ENCODE results near the gene HIPK4.

HIPK4 gene

DNA sequence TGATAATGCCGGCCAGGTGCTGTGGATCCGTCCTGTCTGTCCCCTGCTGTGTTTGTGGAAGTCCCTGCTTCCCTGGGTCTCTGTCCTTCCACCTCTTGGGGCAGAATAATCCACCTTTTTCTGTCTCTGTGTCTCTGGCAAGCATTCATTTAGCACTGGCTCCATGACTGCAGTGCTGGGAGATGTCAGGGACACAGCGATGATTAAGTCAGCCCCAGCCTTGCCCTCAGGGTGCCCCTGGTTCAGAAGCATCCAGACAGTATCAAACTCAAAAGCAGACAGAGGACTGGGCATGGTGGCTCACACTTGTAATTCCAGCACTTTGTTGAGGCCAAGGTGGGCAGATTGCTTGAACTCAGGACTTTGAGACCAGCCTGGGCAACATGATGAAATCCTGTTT lies 1.5 kb downstream of the HIPK4 start:
- no peak for TF ChIP-seq GATA3 (IDR thresholded peaks at IDR 0.05; ENCODE audit: low read depth, low read length)
- TF ChIP-seq GATA2 (IDR thresholded peaks at IDR 0.05; ENCODE audit: low read depth, low read length): no peak

DNA sequence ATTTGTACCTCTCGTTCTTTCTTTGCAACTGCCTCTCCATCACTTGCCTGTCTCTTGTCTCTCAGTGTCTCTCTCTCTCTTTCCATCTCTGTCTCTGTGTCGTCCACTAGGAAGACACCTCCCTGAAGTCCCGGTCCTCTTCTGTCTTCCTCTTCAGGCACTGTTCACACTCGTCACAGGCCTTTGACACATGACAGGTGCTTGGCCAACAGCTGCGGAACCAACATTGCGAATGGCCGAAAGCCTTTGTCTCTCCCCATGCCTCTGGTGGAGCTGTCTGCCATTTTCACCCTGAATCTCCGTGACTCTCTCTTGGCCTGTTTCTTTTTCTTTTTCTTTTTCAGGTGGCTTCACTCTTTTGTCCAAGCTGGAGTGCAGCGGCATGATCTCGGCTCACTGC lies 2.8 kb downstream of the HIPK4 start:
- no peak for TF ChIP-seq GATA3 (IDR thresholded peaks at IDR 0.05; ENCODE audit: low read depth, low read length)
- no peak for TF ChIP-seq GATA2 (IDR thresholded peaks at IDR 0.05; ENCODE audit: low read depth, low read length)

DNA sequence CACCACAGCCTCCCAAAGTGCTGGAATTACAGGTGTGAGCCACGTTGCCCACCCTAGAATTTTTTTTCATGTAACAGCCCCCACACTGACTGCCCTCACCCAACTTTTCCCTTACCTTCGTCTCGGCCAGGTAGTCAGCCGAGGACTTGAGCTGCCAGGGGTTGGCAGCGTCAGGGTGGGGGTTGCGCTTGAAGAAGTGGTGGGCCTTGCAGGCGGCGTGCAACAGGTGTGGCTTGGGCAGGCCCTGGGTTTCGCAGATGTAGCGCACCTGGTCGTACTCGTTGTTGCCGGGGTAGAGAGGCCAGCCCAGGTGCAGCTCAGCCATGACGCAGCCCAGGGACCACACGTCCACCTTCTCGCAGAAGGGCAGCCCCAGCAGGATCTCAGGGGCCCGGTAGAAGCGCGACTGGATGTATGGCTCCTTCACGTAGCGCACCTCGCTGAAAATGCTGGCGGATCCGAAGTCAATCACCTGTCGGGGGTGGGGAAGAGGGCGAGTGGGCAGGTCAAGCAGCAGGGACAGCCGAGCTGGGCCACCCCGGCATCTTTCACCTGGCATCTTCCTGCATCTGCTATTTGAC lies 6.2 kb downstream of the HIPK4 start:
- no peak for TF ChIP-seq GATA3 (IDR thresholded peaks at IDR 0.05; ENCODE audit: low read depth, low read length)
- no peak for TF ChIP-seq GATA2 (IDR thresholded peaks at IDR 0.05; ENCODE audit: low read depth, low read length)

DNA sequence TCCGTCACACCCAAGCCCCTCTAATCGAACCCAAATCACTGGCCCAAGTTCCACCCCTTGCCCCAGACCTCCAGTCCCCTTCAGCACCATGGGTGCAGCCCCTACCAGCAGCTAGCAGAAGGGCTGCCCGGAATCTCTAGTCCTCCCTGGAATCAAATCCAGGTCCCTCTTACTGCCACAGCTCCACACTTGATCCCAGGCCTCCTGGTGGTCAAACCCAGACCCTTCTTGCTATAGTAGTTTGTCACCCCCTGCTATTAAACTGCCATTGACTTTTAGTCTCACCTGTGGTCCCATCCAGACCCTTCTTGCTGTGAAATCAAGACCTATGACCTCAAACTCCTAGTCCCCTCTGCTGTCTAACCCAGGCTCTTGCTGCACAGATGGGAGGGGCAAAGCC lies 8.7 kb downstream of the HIPK4 start:
- TF ChIP-seq GATA2 (IDR thresholded peaks at IDR 0.05; ENCODE audit: low read depth, low read length): no peak
- no peak for TF ChIP-seq GATA3 (IDR thresholded peaks at IDR 0.05; ENCODE audit: low read depth, low read length)

DNA sequence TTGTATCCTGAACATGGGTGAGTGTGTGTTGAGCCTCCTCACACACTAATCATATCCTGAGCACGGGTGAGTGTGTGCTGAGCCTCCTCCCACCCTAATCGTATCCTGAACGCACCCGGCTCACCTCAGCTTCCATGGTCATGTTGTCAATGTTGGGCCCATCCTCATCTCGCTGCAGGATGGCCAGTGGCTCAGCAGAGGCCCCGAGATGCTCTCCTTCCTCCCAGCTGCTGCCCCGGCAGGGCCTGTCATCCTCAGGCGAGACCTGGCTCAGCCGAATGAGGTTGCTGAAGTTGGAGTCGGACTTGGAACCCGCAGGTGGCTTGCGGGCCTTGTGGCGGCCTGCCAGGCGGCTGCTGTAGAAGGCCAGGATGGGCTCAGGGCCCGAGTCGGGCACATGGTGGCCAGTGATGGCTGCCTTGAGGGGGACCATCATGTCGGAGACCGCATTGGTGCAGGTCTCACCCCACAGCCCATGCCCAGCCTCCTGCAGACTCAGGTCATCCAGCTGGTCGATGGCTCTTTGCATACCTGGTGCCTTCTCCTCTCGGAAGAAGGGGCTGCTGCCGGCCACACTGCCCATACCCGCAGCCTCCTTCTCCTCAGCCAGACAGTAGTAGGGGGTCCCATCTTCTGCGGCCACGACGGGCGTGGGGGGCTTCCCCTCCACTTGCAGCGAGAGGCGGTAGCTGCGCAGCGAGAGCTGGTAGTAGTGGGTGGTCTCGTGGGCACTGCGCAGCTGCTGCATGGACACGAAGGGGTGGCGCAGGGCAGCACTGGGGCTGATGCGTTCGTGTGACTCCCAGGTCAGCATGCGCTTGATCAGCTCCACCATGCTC lies 9.6 kb downstream of the HIPK4 start:
- no peak for TF ChIP-seq GATA3 (IDR thresholded peaks at IDR 0.05; ENCODE audit: low read depth, low read length)
- TF ChIP-seq GATA2 (IDR thresholded peaks at IDR 0.05; ENCODE audit: low read depth, low read length): no peak

DNA sequence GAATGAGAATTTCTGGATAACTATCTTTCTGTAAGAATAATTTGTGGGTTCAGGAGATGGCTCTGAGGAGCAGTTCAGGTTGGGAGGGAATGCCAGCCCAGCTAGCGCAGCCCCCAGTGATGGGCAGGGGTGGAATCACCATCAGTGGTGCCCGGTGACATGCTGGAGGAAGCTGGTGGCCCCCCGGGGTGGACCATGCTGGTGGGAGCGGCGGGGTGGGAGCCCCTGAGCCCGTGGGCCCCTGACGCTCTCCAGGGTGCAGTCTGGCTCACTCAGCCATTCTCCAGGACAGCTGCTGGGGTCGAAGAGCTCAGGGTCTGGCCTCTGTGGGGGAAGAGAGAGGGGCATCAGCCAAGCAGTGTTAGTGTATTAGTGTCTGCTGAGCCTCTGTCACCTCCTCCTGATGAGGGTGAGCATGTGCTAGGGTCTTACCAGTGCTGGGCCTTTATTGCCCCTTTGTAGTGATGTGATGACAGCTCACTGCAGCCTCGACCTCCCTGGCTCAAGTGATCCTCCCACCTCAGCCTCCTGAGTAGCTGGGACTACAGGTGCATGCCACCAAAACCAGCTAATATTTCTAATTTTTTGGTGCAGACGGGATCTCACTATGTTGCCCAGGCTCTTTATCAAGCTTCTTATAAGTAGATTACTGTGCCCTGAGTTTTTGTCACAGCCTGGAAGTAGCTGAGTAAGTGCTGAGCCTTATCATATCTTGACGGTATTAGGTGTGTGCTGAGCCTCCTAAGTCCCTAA lies 10.4 kb downstream of the HIPK4 start:
- TF ChIP-seq GATA3 (IDR thresholded peaks at IDR 0.05; ENCODE audit: low read depth, low read length) (no peak), GATA2 (IDR thresholded peaks at IDR 0.05; ENCODE audit: low read depth, low read length) (no peak)

DNA sequence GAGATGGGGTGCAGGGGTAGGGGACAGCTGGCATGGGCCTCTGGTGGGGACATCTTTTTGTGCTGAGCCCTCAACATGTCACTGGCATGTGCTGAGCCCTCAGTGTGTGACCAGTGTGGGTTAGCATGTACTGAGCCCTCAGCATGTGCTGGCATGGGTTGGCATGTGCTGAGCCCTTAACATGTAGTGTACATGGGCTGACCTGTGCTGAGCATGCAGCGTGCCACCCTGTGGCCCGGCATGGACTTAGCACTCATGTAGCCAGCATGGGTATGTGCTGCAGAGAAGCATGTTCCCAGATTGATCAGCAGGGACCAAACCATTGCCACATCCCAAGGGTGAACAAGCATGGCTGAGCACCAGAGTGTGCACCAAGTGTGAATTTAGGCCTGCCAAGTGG lies 11.5 kb downstream of the HIPK4 start:
- TF ChIP-seq GATA3 (IDR thresholded peaks at IDR 0.05; ENCODE audit: low read depth, low read length) (no peak), GATA2 (IDR thresholded peaks at IDR 0.05; ENCODE audit: low read depth, low read length) (no peak)

DNA sequence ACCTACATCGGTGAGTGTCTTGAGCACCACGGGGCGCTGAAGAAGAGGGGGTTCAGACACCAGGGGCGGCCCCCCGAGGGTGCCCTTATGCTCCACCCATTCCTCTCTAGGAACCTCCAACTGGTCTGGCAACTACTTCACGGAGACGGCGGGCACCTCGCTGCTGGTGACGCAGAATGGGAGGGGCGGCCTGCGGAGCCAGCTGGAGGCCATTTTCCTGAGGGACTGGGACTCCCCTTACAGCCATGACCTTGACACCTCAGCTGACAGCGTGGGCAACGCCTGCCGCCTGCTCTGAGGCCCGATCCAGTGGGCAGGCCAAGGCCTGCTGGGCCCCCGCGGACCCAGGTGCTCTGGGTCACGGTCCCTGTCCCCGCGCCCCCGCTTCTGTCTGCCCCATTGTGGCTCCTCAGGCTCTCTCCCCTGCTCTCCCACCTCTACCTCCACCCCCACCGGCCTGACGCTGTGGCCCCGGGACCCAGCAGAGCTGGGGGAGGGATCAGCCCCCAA lies 12.1 kb downstream of the HIPK4 start:
- TF ChIP-seq GATA2 (IDR thresholded peaks at IDR 0.05; ENCODE audit: low read depth, low read length): no peak
- TF ChIP-seq GATA3 (IDR thresholded peaks at IDR 0.05; ENCODE audit: low read depth, low read length): no peak

DNA sequence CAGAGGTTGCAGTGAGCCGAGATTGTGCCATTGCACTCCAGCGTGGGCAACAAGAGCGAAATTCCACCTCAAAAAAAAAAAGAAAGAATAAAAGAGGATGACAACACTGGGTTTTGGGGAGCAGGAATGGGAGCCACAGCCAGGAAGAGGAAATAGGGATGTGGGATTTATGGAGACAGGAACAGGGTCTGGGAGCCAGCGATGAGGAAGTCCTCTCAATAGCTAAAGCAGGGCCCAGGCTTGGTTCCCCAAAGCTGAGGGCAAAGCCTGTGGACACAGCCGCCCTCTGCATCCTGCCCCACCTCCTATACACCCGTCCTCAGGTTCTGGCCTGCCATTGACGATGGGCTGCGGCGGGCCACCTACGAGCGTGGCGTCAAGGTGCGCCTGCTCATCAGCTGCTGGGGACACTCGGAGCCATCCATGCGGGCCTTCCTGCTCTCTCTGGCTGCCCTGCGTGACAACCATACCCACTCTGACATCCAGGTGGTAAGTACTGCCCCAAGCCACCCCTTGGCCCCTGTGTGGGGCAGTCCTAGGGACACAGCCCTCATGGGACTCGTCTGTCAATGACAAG lies 13.6 kb downstream of the HIPK4 start:
- TF ChIP-seq GATA3 (IDR thresholded peaks at IDR 0.05; ENCODE audit: low read depth, low read length) (no peak), GATA2 (IDR thresholded peaks at IDR 0.05; ENCODE audit: low read depth, low read length) (no peak)

DNA sequence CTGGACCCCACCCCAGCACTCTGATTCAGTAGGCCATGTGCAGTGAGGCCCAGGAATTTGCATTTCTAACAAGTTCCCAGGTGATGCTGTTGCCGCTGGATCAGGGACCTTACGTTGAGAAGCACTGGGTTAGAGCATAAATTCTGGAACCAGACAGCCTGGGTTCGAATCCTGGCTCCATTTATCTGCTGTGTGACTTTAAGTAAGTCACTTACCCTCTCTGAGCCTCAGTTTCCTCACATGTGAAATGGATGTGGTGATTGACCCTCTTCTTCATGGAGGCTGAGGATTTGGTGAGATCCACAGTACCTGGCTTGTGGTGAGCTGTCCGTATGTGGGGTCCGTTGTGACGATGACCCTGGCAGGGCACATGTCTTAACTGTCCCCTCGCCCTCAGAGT lies 15.9 kb downstream of the HIPK4 start:
- TF ChIP-seq GATA2 (IDR thresholded peaks at IDR 0.05; ENCODE audit: low read depth, low read length) (no peak), GATA3 (IDR thresholded peaks at IDR 0.05; ENCODE audit: low read depth, low read length) (no peak)

DNA sequence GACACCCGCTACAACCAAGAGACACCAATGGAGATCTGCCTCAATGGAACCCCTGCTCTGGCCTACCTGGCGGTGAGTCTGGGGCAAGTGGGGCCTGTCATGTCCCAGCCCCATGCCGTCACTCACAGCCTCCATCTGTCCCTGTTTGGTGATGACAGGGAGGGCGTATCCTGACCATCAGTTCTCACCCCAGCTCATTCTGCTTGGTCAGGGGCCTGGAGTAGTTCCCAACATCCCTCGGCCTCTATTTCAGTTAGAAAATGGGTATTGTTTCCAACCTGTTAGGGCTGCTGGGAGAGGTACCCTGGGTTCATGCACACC lies 18.2 kb downstream of the HIPK4 start:
- no peak for TF ChIP-seq GATA2 (IDR thresholded peaks at IDR 0.05; ENCODE audit: low read depth, low read length)

DNA sequence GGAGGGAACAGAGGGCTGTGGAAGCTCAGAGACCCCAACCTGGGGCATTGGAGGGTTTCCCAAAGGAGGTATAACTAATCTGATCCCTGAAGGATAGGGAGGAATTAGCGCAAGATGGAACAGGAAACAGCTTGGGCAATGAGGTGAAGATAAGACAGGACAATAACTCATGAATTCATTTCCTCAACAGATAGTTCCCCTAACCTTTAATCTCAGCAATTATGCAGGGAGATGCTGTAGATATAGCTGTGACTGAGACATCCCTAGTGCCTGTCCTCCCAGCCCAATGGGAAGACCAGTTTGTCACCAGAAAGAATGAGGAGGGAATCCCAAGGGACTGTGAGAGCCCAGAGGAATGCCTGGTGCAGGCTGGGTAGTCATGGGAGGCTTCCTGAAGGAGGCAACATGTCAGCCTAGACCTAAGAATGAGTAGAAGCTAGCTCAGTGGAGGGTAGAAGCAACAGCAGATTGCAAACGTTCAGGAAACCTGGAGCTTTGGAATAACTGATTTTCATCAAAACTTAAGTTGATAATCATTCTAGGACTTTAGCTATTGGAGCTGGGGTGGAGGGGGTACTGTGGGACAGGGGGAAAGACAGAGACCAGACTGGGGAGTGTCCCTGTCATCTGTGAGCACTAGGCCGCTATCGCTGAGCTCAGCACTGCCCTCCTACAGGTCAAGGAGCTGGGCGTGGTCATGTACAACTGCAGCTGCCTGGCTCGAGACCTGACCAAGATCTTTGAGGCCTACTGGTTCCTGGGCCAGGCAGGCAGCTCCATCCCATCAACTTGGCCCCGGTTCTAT lies 18.8 kb downstream of the HIPK4 start:
- TF ChIP-seq GATA2 (IDR thresholded peaks at IDR 0.05; ENCODE audit: low read depth, low read length): no peak
- TF ChIP-seq GATA3 (IDR thresholded peaks at IDR 0.05; ENCODE audit: low read depth, low read length): no peak

DNA sequence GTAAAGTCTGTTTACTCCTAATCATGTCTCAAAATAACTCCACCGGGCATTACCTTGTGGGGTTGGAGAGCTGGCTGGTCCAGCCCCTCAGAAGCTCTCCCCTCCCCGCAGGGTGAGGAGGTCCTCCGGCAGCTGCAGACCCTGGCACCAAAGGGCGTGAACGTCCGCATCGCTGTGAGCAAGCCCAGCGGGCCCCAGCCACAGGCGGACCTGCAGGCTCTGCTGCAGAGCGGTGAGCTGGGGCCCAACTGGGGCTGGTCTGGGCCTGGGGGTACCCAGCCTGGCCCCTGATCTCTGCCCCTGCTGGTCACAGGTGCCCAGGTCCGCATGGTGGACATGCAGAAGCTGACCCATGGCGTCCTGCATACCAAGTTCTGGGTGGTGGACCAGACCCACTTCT lies 20.2 kb downstream of the HIPK4 start:
- TF ChIP-seq GATA3 (IDR thresholded peaks at IDR 0.05; ENCODE audit: low read depth, low read length) (no peak), GATA2 (IDR thresholded peaks at IDR 0.05; ENCODE audit: low read depth, low read length) (no peak)

All from SH-SY5Y (cell line).